GM03348 (cell line): Measurements from ENCODE around the gene RWDD3.

Experiments used
- DNase-seq: peaks from one replicate; pipeline ENCODE4 v3.0.0; 2012; ENCODE audit warnings: low spot score

RWDD3 gene

DNA sequence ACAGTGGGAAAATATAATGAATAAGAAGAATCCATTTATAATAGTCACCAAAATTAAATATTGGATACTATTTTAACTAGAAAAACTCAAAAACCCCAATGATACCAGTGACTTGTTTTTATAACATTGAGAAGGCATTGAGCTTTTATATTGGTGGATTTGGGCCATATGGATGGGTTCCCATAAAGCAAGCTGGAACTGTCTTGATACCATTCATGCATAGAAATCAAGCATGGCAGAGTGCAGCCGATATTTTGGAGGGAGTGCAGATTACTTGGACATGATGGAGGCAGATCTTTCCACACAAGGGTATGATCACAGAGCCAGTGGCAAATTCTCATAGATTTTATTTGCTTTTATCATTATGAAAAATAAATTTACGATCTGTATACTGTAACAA, 3.8 kb upstream of the RWDD3 start:
- no peak for DNase-seq

DNA sequence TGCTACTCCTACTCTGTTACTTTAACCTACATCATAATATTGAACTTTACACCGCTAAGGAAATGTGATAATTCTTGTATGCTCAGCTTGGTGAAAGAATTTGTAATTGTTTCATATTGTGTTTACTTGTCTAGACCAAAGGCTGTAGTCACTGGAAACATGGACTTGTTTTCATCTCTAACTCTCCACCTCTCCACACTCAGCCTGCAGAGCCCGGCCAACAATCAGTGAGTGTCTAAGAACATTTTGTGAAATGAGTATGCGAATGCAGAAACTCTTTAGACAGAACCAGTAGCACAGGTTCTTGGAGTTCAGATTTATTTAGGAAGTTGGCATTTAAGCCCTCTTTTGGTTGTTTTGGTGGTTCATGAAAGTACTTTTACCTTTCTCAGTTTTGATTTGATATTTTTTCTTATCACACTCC, 3.2 kb upstream of the RWDD3 start:
- DNase-seq: no peak

DNA sequence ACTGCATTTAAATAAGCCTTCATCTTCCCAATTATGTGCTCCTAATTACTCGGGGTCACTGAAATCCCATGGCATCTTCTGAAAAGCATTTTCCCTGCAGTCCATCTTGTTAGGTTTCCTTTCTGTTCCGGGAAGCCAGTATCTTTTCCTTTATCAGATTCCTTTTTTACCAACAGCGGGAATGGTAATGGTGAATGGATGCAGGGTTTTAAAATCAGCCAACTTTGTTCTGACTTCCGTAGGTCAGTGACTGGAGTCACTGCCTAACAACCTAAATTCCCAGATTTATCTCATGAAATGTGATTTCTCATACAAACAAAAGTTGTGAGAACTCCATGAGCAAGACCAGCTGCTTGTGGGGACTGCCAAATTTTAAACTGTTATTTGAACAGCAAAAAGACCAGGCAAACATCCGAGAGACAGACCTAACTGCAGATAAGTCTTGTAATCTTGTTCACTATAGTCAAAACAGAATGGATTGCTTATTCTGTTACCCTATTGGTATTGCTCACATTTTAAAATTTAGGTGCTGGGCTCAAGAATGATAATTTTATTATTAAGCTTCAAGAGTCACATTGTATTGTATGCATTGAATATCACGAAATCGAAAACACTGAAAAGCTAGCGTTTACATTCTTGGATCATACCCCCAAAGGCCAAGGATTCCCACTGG, 1.2 kb upstream of the RWDD3 start:
- peak; percentile 10 for DNase-seq

DNA sequence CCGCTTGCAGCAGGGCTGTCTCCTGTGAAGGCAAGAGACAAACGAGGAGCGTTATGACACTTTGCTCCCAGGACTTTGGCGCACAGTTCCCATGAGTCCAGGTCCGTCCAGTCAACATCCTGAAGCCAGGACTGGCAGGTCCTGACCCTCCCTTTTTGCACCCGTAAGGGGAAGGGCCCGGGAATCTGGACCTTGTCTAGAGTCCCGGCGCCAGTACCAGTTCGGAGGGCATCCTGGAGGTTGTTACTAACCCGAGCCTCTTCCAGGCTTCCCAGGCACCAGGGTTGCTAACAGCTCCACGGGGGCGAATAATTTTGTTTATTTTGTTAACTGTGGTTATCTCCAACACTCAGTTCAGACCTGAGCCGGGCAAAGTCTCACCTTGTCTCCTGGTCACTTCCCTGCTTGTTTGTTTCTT, 682 bp upstream of the RWDD3 start:
- DNase-seq: peak; percentile 38

DNA sequence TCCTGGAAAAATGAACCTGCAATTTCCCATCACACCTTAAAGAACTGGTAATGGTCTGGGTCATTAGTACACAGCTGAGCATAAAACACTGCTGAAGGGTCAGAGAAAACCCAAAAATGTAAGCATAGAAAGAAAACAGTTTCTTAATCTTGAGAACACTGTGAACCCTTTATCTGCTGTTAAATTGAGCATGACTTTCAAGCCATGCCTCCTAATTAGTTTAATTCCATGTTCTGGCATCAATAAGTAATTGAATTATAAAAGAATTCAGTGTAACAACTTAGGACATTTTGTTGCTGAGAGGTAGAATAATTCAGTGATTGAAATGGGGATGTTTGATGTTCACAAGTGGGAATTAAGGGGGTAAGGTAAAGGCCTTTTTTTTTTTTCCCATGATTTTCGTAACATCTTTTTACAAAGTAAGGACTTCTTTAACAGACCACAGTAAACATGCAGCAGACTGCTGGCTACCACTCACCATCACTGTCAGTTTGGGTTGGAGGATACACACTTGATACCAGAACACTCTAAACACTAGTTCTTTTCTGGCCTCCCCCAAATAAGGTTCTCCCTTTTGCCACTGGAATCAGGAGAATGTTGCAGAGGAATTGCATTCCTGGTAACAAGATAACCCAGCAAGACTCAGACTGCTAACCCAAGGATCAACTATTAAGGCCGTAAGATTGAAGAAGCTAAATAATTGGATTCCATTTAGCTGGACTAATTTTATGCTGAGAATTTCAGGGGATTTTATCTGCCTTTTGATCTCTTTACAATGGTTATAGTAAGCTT, 3.0 kb downstream of the RWDD3 start:
- peak; percentile 20 for DNase-seq

DNA sequence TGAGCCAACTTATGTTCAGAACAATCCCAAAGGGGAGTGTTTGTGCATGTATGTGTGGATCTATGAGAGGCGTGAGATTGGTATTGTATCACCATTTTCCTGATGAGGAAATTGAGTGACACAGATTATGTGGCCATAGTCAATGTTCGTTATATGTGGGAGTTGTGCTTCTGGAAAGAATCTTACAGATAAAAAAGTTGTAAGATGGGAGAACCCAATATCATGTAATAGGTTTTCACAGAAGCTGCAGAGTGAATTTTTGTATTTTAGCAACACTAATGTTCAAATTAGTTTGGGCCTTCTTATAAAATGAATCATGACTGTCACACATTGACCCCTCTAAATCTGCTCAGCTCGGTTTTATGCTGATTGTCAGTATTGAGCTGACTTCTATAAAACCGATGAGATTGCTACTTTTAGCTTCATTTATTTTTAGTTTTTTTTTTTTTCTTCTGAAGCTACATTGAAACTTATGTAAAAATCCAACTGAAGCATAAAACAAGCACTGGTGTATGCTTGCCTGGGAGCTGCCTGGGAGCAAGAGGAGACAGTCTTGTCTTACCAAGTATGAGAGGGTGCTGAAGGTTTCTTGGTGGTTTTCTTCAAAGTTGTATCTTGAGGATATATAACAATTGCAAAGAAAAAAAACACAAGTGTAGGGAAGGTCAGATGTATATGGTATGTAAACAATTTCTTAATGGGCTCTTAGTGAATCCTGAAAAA, 4.1 kb downstream of the RWDD3 start:
- DNase-seq: no peak

DNA sequence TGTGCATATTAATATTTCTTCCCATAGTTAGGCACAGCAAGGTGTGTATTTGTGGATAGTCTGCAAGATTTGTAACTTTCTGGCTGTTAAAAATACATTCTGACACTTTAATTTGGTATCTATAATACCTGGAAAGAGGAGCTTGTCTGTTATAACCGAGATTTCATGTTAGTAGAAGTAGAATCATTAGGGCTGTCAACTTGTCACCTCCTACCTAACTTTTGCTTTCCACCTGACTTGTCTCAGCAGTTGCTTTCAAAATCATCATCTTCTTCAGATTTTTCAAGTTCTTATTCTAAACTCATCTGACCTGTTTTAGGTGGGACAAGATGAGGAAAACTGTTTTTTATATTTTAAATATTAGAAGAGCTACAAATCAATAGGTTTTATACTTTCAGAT, 11.0 kb downstream of the RWDD3 start:
- no peak for DNase-seq

DNA sequence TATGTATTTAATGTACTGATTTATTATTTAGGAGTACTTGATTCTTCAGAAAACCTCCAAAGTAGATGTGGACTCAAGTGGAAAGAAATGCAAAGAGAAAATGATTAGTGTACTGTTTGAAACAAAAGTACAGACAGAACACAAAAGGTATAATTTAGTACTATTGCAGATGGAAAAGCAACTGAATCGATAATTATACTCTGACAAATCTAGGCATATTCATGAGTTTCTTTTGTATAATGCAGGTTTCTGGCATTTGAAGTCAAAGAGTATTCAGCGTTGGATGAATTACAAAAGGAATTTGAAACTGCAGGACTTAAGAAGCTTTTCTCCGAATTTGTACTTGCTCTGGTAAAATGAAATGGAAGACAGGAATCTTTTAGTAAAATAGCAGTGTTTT, 12.5 kb downstream of the RWDD3 start:
- DNase-seq: no peak

DNA sequence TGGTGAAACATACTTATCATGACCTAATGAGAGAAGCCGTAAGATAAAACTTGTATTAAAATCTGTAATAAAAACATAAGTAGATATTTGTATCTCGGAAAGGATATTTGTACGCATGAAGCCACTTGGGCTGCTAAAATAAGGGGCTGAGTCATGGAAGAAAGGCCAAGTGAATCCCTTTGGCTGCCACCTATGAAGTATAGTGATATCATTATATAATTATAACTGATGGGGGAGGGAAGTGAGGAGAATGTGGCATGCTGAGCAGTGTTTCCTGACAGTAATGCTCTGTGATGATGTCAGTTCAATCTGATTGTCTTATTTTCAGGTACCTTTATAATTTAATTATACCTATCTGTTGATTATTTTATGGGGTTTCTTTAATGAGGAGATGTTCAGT, 13.6 kb downstream of the RWDD3 start:
- DNase-seq: no peak

DNA sequence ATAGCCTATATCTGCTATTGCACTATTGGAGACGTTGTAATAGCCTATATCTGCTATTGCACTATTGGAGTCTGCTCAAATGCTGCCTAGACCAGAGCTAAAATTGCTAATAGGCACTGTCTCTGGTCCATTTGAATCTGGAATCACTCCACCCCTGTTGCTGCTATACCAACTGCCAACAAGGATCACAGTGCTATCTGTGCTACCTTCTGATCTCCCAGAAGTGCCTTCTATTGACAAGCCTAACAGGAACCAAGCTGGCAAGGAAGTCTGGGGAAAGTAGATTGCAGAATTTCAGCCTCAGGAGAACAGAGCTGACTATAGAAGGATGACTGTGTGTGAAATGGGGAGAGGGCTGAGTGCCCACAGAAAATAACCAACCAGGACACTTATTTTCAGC, 15.9 kb downstream of the RWDD3 start:
- no peak for DNase-seq

DNA sequence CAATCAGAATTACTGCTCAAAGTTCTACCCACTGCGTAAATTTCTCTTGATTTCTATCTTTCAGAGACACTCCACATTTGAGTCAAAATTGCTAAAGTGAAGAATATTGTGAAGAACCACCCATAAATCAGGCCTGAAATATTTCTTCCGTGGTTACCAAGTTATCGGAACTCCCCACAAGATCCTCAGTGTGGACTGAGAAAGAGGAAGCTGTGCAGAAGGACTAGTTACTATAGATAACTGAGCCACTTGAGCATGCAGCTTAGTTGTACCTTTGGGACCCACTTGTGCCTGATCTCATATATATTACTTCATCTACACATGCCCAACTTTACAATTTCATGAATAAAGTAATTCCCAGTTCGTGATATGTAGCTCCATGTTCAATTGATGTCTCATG, 18.4 kb downstream of the RWDD3 start:
- DNase-seq: no peak

DNA sequence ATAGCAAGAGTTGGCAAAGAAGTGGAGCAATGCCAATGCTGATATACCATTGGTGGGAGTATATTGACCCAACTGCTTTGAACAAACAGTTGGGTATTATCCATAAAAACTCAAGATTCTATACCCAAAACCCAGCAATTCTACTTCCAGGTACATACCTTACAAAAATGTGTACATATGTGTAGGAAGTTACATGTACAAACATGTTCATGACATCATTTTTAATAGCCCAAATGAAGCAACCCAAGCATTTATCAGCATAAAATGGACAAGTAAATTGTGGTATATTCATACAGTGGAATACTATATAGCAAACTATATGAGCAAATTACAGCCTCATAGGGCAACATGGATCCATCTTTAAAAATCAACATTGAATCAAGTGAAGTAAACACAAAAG, 20.9 kb downstream of the RWDD3 start:
- no peak for DNase-seq

DNA sequence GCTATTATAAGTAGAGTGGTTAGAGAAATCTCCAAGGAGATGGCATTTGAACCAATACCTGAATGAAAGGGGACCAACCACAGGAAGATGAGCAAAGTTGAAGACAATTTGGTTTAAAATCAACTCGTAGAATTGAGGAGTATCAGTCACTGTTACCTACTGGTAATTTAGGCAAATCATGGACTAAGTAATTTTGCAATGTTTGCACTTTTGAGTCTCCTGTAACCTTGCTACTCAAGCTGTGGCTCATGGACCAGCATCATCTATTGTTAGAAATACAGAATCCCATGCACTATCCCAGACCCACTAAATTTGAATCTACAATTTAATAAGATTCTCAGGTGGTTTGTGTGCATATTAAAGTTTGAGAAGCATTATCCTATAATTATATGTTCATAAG, 21.8 kb downstream of the RWDD3 start:
- DNase-seq: no peak

DNA sequence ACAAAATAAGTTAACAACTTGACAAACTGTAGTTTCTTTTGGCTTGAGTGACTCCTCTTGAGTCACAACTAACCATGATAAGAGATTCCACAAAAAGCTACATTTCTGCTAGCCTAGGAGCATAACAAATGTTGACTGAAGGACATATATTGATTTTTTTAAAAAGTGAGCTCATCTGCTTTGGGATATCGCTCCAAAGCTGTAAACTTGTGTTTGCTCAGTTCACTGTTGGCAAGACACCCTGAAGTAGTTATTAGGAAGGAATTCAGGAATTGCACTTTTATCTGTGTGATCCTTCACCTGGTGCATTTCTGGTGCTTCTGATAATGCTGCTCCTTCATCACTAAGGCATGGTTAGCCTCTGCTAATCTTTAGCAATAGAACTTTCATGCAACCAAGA, 23.7 kb downstream of the RWDD3 start:
- DNase-seq: no peak

DNA sequence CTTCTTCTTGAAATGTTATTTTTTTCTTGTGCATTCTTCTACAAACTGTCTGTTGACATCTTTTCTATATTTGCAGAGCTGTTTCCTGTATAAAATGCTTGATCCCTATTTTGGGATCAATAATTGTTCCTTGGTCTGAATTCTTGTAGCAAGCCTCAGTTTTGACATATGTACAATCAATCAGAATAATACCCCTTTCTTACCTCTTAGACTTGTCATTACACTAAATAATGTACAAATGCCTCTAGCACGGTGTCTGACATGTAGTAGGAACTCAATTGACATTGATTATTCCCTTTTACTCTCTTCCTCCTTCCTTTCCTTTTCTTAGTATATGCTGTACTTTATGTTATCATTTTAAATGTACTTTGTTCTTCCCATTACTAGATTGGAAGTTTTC, 25.2 kb downstream of the RWDD3 start:
- no peak for DNase-seq

DNA sequence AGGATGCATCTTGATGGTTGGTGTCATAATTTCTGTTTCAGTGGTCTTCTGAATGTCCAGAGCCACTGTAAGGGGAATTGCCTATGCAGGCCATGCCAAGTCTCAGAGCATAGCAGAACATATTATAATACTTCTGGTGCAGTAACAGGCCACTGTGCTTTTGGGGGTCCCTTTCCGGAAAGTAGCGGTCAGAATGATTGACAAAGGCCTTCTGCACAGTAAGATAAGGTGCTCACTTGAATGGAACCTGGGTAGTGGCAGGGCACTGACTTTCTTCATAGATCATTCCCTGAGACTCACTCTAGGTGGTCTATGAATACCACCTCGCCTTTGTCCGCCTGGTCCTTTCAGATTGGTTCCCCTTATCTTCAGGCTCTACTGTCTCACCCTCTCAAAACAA, 28.9 kb downstream of the RWDD3 start:
- no peak for DNase-seq

DNA sequence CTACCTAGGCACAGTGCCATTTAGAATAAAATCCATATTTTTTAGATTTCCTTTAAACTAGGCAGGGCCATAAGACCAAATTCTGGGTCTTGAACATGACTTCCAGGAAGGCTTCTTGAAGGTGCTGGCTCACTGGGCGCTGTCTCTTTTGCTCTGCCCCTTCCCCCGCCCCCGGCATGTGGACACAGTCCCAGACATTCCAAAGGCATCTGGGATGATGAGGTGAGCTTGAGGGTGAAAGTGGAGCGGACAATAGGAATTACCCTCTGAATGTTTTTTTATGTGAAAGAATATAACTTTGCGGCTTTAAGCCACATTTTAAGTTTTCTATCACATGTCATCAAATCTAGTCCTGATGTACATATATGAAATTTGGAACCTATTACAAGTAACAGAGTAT, 29.4 kb downstream of the RWDD3 start:
- no peak for DNase-seq

DNA sequence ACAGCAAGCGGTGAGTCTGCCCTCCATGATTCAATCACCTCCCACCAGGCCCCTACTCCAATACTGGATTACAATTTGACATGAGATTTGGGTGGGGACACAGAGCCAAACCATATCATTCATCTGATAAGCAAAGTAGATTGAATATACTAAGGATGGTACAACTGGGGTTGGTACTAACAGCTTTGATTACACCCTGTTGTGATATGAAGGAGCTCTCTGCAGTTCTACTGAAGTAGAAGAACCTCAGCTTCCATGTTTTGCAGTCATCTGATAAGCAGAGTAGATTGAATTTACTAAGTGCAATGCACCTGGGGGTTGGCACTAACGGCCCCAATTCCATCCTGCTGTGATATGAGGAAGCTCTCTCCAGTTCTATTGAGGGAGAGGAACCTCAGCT, 31.1 kb downstream of the RWDD3 start:
- DNase-seq: no peak

DNA sequence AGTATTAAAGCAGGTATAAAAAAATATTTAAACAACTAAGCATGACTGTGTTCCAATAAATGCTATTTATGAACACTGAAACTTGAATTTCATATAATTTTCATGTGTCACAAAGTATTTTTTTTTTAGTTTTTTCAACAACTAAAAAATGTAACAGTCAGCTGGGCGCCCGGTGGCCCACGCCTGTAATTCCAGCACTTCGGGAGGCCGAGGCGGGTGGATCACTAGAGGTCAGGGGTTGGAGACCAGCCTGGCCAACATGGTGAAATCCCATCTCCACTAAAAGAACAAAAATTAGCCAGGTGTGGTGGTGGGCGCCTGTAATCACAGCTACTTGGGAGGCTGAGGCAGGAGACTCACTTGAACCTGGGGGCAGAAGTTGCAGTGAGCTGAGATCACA, 42.4 kb downstream of the RWDD3 start:
- DNase-seq: no peak

DNA sequence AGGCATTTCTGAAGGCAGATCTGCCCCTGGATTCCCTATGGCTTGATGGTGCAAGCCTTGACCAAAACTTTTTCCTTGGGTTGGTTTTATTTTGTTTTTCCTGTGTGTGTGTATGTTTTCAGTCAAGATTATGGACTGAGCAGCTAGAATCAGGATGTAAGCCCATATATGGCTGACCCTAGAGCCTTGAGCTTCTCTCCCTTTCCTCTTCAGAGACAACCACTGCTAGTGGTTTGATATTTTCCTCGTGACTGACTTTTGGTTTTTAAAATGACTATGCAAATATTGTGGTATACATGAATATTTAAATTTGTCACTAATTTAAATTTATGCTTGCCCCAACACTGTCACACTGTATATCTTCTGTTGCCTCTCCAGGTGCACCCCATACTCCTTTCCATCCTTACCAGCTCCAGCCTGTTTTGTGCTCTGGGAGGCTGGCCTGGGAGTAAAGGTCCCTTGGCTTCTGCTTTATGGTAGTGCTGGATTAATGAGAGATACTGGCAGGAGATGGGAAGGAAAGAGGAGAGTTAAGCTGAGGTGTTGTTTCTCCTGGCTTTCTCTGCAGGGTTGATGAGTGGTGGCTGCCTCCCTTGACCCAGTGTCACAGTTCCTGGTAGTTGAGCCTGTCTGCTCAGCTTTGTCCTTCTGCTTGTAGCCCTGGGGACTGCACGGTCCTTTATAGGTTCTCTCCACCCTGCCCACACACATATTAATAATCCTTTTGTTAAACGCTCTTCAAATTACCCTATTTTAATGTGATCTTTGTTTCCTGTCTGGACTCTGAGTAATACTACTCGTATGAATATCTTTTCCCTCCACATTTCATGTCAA, 44.4 kb downstream of the RWDD3 start:
- DNase-seq: no peak

DNA sequence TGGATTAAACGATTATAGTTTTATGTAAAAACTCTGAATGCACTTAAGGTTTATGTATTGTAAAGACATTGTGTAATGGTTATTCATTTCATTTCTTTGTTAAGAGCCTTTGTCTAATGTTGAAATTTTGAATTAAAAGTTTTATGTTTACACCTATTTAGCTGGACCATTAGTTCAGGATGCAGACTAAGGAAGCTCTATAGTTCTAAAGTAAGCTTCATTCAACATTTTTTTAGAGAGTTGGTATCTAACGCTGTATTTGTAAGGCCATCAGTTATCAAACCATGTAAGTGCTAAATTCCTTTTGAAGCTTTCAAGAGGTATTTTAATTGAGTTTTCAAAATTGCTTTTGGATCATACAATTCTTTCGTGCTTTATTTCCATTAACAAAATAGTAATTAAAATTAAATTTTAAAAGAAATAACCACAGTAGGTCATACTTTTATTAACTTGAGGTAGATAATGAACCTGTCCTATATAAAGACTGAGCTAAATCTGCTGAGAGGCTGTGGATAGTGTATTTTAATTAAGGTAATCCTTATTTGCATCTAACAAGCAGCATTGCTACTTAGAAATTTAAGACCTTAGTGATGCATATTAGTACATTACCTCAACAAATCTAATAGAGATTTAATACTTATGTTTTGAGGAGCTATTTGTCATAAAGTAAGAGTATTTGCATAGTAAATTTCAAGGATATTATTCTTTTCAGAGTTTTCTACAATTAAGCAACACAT, 47.9 kb downstream of the RWDD3 start:
- DNase-seq: no peak

DNA sequence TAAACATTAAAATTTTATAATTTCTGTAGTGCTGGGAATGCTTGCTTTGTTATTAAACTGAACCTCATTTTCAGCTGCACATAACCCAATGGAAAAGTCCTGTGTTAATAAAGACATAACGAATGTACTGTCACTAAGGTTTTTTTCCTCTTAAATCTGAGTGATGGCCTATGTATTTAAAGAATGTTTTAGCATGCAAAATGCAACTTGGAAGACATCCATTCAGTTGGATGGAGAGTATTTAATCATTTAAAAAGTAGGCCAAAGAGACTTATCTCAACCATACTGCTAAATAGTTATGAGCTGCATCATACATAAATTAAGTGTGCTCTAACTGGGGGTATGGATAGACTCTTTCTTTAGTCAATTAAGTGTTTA, 48.5 kb downstream of the RWDD3 start:
- DNase-seq: no peak
